GM19238 (cell line): ENCODE measurements around the gene MAP4K4.

Experiments
- DNase-seq: peaks from one replicate; pipeline ENCODE4 v3.0.0; 2011; ENCODE audit warnings: low spot score; ENCODE audit not compliant: insufficient read length

The MAP4K4 gene

GRCh38 chr2:101692041-101692440 lies 5.5 kb upstream of the MAP4K4 start:
- no peak for DNase-seq

- DNase-seq, result no peak
These were observed 4.7 kb upstream of the MAP4K4 start for GRCh38 chr2:101692766-101693165.

DNA sequence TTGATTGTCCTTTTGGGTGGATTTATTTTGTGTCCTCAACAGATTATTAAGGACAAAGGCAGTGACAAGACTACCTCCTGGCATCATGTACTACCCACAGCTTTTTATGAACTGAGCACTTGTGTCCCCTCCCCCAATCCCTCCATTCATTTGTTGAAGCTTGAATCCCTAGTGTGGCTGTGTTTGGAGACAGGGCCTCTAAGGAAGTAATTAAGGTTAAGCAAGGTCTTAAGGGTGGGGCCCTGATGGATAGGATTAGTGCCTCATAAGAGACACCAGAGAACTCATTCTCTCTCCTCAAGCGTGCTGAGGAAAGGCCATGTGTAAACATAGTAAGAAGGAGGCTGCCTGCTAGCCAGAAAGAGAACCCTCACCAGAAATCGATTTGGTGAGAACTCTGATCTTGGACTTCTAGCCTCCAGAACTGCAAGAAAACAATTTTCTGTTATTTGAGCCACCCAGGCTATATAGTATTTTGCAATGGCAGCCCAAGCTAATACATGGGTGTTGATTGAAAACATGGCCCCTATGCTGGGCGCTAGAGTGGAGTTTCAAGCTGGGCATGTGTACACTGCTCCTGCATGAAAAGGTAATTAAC lies 3.4 kb upstream of the MAP4K4 start:
- no peak for DNase-seq

GRCh38 chr2:101696272-101697123 lies 1.0 kb upstream of the MAP4K4 start:
- no peak for DNase-seq

DNA sequence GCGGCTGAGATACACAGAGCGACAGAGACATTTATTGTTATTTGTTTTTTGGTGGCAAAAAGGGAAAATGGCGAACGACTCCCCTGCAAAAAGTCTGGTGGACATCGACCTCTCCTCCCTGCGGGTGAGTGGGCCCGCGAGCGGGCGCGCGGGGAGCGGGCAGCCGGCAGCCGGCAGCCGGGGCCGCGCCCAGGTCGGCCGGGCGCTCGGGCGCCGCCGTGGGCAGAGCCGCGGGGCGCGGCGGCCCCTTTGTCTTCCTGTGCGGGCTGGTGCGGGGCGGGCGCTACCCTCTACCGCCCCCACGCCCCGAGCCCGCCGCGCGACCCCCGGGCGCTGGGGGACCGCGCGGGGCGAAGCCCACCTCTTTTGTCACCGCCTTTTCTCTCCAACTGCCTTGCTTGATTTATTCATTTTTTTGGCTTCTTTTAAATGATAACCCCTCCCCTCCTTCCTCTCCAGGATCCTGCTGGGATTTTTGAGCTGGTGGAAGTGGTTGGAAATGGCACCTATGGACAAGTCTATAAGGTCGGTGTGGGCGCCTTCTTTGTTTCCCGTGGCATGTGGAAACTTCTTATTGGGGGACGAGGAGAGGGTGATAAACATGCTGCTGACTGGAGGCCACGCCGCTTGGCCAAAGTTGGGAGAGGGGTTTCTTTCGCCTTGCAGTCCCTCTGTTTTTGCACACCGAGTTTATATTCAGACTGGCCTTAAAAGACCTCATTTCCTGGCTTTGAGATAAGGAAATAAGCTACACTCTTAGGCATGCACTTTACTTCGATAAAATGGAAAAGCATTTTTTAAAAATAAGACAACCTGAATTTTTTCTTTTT lies 722 bp downstream of the MAP4K4 start:
- no peak for DNase-seq

- DNase-seq, result no peak
These were observed 1.6 kb downstream of the MAP4K4 start for GRCh38 chr2:101698844-101699754.

- no peak for DNase-seq
These were observed 2.4 kb downstream of the MAP4K4 start for GRCh38 chr2:101699755-101700461.

DNA sequence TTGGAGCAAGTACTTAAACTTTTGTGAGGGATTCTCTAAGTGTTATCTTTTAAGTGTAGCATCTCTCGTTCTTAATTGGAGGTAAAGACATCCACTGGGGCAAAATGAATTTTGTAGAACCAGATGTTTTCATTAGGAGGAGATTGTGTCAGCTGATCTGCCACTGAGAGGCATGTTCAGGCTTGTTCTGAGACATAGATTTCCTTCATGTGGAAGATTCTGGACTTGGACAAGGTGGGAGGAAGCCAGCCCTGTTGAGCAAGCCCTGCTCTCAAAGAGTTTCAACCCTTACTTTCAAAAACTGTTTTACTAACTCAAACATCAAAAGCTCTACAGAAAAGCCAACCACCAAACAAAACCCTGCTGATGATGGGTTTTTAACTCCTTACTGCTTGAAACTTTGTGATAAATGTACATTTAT lies 6.5 kb downstream of the MAP4K4 start:
- DNase-seq, result no peak

DNA sequence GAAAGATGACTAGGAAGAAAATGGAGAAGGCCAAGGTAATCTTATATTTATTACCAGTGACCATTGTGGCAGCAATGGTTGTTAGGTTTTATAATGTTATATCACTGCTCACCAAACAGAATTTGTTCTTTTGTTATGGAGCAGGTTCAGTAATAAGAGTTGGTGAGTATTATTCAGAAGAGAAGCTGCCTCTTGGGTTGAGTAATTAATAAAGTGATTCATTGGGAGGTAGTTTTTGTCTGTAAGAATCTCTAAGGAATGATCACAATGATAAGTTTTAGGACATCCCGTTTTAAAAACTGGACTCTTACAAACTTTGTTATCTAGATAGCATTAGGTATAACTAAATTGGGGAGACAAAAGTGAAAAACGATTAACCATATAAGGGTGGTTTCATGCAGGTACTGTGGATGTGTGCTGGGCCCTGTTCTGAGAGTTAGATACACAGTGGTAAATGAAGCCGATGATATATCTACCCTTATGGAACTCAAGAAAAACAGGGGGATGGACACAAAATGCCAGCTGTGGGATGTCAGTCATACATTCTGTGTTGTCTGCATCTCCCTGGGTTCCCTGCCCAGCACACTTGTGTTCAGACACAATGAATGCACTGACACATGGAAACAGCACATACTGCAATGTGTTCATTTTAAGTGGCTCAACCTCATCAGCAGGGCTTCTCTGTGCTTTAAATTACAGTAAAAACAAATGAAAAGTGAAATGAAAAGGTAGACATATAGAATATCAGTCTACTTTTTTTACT lies 7.5 kb downstream of the MAP4K4 start:
- DNase-seq, result no peak

DNA sequence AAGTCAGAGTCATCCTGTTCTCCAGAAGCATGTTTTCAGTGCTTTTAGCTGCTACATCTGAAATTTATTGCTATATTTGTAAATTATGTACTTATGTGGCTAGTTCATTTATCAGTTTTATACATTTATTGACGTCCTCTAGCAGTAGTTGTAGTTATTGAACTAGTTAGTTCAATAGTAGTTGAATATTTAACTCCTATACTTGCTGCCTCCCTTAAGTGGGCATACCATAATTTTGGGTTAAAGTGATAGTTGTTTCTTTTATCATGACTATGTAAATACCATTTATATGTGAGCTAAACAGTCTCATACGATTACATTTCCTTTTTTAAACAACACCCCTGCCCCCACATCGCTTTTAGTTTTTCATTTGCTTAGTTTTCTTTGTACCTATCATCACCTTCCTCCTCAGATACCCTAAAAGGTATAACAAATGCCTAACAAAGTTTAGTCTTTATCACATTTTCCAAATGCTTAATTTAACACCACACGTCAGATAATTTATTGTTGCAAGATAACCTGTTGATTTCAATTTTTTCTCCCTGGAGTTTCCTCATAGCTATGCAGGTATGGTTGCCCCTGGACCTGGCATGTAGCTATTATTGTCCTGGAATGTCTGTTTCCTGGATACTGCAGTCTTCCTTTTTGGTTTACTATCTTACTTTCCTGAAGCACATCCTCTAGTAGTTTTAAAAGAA lies 8.8 kb downstream of the MAP4K4 start:
- no peak for DNase-seq

DNA sequence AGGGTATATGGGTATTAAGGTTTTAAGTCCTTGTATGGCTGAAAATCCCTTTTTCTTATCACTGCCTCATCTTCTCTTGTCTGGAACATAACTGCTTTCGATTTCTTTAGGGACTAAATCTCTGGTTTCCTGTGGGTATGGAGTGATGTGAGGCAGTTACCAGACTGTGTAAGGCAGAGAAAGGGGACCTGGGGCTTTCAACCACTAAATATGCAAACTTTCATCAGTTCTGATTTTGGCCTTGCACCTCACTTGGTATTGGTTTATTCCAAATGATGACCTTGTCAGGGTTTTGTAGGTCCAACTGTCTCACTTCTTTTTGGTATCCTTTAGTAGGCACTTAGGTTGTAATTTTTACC lies 9.3 kb downstream of the MAP4K4 start:
- no peak for DNase-seq

GRCh38 chr2:101710036-101710435 lies 12.5 kb downstream of the MAP4K4 start:
- DNase-seq, result no peak

DNA sequence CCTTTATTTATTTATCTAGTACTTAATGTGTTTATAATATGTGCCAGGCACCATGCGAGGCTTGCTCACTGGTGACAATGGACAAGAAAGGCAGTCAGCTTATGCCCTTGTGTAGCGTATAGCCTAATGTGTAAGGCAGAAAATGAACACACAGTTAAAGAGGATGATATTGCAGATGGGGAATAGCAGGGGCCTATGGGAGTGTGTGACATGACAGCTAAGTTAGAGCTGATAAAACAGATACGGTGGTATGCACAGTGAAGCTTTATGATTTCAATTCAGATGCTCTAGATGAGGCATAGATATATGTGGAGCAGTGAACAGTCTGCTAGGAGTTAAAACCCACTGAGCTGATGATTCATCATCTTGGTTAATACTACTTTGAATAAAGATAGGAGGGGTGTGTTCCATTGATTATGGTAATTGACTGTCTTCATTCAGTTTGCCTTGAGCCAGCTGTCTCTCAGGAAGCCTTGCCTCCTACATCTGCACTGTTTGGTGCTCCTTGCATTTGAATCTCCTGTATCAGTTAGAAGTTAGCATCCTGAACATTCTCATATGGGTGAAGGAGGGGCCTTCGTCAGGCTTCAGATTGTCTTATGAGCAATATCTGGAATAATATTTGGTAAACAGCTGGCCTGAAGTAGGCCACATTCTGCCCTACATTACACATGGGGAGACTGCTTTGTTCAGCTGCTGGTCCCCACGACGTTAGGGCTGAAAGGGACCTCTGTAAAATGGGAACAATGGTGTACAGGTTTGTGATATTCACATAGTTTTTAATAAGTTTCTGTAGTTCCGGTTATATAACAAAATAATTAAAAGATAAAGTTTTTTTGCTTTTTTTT lies 13.2 kb downstream of the MAP4K4 start:
- no peak for DNase-seq

- DNase-seq, result no peak
These were observed 16.6 kb downstream of the MAP4K4 start for GRCh38 chr2:101714118-101714517.

DNA sequence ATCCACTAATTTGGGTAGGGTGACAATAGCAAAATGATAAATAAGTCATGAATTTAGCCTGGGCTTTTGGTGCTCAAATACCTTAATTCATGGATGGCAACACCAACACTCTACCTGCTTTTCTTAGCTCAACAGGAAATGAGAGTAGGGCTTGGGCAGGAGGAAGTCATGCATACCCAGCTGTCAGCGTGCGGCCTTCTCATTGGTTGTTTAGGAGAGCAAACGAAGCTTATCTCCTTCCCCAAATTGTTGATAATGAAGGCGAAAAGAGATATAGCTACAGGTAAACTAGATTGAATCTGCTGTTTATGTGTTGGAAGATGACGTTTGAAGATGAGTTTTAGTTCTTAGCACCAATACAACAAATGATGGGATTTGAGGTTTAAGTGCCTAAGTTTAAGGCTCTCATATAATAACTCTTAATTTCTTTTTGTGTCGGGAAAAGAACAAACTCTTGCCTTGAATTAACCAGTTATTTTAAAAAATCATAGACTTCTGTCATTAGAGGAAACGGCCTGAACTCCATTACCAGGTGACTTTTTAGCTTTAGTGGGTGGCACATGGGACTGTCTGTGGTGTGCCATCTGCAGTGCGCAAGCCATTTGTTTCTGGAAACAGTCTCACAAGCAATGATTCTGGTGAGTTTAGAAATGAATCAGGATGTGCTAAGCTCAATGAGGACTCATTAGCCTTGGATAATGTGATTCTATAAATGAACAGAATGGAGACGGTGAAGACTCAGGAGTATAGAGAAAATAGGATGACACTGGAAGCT lies 19.8 kb downstream of the MAP4K4 start:
- DNase-seq, result peak; percentile 30

GRCh38 chr2:101718479-101718878 lies 21.0 kb downstream of the MAP4K4 start:
- no peak for DNase-seq

GRCh38 chr2:101718993-101719571 lies 21.6 kb downstream of the MAP4K4 start:
- DNase-seq, result no peak
